ENCODE measurements around the gene RRM1.
"Not testable (repeated sequence)": the region's sequence is repeated elsewhere in the genome, so short reads cannot be mapped to it uniquely, and the experiment has no call there.

The RRM1 gene

DNA sequence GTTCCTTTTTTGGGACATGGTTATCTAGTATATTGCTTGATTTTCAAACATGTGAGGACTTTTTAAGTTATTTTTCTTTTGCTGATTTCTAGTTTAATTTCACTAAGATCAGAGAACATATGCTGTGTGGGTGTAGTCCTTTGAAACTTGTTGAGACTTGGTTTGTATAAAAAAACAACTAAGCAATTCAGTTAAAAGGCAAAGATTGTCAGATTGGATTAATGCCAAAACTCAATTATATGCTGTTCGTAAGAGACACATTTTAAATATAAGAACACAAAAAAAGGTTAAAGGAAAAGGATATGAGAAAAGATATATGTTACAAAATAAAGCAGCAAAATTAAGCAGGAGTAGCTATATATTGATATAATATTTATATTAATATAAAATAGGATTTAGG lies 17.8 kb upstream of the RRM1 start:
- no peak for FAIRE-seq

DNA sequence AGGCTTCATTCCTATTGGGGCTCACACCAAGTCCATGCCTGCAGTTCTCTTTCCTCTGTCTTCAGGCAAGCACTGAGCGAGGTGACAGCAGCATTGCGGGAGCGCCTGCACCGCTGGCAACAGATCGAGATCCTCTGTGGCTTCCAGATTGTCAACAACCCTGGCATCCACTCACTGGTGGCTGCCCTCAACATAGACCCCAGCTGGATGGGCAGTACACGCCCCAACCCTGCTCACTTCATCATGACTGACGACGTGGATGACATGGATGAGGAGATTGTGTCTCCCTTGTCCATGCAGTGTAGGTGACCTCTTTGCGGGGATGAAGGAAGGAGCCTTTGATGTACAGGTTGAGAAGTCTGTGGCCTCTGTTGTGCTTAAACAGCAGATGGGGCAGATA lies 11.4 kb upstream of the RRM1 start:
- DNase-seq (ENCODE audit: low spot score) = no peak
- FAIRE-seq = no peak

More for the DNA sequence above, 17.8 kb upstream of the RRM1 start:
- no peak for DNase-seq (ENCODE audit: low spot score)

DNA sequence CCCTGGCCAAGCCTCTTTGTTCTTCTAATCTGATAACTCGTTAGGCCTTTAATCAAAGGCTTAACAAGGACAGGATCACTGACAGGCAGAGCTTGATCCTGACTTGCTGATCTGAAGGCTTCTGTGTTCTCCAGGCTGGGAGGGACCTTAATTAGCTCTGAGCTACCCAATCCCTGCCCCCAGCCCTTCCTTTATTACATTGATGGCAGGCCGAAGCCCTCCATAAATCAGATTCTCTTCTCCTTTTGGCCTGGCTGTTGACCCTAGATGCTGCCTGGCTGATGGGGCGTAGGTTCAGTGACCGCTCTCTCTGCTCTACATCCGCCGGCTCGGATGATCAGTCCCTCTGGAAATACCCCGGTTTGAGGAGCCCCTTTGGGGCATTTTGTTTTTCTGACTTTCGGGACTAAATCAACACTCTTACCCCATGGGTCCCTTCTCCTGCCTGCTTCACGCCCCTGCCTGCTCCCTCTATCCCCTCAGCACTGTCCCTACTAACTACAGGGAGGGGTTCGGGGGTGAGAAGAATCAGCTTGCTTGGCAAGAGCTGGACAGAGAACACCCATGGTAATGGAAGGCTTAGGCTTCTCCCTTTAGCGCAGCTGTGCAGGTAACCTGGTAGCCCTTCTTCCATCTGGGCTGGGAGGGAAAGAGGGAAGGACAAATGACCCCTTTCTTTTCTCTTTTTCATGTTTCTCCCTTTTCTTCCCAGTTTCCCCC lies 10.0 kb upstream of the RRM1 start:
- no peak for DNase-seq (ENCODE audit: low spot score)
- FAIRE-seq = no peak

- FAIRE-seq (no peak), DNase-seq (ENCODE audit: low spot score) (no peak)
These were observed 9.0 kb upstream of the RRM1 start for GRCh38 chr11:4085575-4085974.

DNA sequence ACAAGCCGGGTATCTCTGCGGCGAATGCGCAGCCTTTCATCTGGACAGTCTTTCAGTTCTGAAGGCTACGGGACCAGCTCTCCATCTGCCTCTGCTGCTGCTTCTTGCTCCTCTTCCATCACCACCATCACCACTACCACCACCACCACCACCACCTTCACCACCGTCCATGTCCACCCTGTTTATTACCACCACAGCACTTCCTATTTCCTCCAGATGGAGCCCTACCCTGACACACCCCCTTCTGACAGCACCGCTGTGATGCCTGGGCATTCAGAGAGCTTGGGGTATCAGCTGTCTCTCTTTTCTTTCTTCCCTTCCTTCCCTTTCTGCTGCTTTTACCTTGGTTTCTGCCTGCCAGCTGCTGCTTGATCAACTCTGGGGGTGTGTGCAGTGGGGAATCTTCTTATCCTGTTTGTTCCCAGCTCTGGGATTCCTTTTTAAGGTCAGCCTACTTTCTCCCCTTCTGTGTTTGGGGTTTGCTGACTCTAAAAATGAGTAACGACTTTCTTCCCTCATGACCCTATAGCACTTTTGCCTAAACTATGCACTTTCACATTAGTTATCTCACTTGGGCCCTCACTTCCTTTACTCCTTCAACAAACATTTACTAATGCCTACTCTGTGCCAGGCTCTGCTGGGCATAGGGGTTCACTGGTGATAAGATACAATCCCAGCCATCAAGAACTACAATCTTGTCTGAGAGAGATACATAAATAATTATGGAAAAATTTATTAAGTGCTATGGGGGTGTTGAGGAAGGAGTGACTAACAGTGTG lies 7.8 kb upstream of the RRM1 start:
- DNase-seq (ENCODE audit: low spot score) (no peak), FAIRE-seq (no peak)

GRCh38 chr11:4087551-4087950 lies 7.0 kb upstream of the RRM1 start:
- no peak for FAIRE-seq
- DNase-seq (ENCODE audit: low spot score) = no peak

- DNase-seq (ENCODE audit: low spot score) (no peak), FAIRE-seq (no peak)
These were observed 4.3 kb upstream of the RRM1 start for GRCh38 chr11:4090258-4090657.

DNA sequence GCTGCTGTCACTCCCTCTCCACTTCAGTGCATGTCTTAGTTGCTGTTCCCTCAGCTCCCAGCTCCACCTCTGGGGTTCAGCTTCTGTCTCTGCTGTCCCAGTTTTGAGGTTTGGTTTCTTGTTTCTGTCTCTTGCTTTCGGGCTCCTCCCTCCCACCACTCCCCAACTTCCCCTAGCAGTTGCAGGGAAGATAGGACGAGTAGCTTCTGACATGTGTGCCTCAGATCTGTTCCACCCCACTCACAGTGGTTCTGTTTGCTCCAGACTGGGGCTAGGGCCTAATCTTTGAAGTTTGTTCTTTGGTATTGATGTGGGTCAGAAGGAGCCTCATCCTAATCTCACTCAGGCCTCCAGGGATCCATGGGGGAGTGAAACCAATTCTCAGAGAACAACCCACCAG lies 2.6 kb upstream of the RRM1 start:
- FAIRE-seq (no peak), DNase-seq (ENCODE audit: low spot score) (no peak)

- DNase-seq (ENCODE audit: low spot score) = no peak
- no peak for FAIRE-seq
These were observed 866 bp upstream of the RRM1 start for GRCh38 chr11:4093519-4094347.

DNA sequence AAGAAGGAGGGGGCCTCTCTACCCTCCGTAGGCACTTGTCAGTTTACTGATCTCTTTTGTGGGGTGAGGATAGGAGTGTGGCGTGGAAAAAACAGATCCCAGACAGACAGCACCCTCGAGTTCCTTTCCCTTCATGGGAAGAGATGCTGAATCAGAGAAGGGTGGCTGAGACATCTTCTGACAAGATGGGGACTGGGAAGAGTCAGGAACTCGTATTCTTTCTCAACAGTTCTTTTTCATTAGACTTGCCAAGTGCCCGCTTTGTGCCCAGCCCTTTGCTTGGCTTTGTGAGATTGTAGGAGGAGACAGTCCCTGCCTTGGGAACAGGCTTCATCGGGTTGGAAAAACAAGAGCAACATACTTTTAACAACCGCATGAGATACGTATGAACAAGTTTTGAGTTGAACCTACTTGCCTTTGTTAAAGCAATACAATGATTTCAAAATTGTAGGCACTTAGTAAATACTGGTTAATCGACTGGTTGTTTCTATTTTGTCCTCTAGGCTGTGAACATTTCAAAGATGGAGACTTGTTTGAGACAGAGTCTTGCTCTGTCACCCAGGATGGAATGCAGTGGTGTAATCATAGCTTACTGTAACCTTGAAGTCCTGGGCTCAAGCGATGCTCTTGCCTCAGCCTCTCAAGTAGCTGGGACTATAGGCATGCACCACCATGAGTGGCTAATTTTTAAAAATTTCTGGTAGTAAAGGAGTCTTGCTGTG lies 1.1 kb downstream of the RRM1 start:
- DNase-seq (ENCODE audit: low spot score) (peak; percentile 50), FAIRE-seq (no peak)

GRCh38 chr11:4098026-4098621 lies 3.5 kb downstream of the RRM1 start:
- no peak for FAIRE-seq
- no peak for DNase-seq (ENCODE audit: low spot score)

GRCh38 chr11:4102711-4103110 lies 8.1 kb downstream of the RRM1 start:
- DNase-seq (ENCODE audit: low spot score) = no peak
- FAIRE-seq = no peak

- no peak for FAIRE-seq
- DNase-seq (ENCODE audit: low spot score) = no peak
These were observed 8.7 kb downstream of the RRM1 start for GRCh38 chr11:4103269-4103668.

- FAIRE-seq (no peak), DNase-seq (ENCODE audit: low spot score) (no peak)
These were observed 11.3 kb downstream of the RRM1 start for GRCh38 chr11:4105916-4106315.

GRCh38 chr11:4111834-4112233 lies 17.2 kb downstream of the RRM1 start:
- no peak for DNase-seq (ENCODE audit: low spot score)
- no peak for FAIRE-seq

DNA sequence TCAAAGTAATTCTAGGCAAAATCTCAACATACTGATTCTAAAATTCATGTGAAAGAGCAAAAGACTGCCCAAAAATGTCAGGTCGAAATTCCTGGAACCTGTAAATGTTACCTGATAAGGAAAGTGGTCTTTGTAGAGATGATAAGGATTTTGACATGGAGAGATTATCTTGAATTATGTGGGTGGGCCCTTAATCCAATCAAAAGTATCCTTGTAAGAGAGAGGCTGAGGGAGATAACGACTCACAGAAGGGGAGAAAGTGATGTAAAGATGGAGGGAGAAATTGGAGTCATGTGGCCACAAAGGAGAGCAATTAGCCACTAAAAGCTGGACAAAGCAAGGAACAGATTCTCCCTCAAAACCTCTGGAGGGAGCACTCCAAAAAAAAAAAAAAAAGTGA lies 20.5 kb downstream of the RRM1 start:
- DNase-seq (ENCODE audit: low spot score) (no peak), FAIRE-seq (no peak)

- FAIRE-seq (no peak), DNase-seq (ENCODE audit: low spot score) (no peak)
These were observed 23.5 kb downstream of the RRM1 start for GRCh38 chr11:4118107-4118506.

DNA sequence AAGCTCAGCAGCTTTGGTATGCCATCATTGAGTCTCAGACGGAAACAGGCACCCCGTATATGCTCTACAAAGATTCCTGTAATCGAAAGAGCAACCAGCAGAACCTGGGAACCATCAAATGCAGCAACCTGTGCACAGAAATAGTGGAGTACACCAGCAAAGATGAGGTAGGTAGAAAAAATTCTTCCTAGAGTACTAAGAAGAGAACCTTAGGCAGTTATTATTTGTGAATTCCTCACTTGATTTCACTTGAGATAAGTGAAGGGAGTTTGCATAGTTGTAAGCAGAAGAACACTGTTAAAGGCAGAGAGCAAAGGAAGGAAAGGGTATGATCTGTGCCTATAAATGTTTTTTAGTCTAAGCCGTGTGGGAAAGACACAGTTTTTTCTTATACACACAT lies 28.6 kb downstream of the RRM1 start:
- no peak for DNase-seq (ENCODE audit: low spot score)
- no peak for FAIRE-seq

GRCh38 chr11:4125141-4125540 lies 30.5 kb downstream of the RRM1 start:
- no peak for FAIRE-seq
- DNase-seq (ENCODE audit: low spot score) = peak; percentile 43

GRCh38 chr11:4127357-4127756 lies 32.8 kb downstream of the RRM1 start:
- no peak for DNase-seq (ENCODE audit: low spot score)
- FAIRE-seq = no peak

- FAIRE-seq; DNase-seq (ENCODE audit: low spot score): not testable (repeated sequence)
These were observed 35.6 kb downstream of the RRM1 start for GRCh38 chr11:4130219-4130618.

Data from RCC 7860 (cell line).